ENCODE data around the gene CFAP74.
A peak's percentile ranks its signal among the peaks of the same experiment; 100 is the strongest.

CFAP74 gene

DNA sequence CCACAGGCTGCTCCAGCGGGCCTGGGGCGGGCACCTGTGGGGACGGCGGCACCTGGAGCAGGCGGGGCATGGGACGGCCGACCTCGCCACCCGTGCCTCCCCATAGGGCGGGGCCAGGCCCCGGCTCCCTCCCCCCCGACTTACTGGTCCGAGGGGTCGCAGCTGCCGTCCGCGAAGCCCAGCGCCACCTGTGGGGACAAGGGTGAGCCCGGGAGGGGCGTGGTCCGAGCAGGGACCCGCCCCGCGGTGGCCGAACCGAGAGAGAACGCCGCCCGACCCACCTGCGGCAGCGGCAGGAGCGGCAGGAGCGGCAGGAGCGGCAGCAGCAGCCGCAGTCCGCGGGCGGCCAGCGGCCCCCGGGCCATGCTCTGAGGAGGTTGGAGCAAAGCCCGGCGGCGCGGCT lies 84.7 kb downstream of the CFAP74 start, which contains the start of gene TMEM52:
Gene TMEM52 (minus strand): TSS at position 379 of the 403 bp plus-strand sequence. CDS start 14 bp downstream, at position 365.
- no peak for DNase-seq

DNA sequence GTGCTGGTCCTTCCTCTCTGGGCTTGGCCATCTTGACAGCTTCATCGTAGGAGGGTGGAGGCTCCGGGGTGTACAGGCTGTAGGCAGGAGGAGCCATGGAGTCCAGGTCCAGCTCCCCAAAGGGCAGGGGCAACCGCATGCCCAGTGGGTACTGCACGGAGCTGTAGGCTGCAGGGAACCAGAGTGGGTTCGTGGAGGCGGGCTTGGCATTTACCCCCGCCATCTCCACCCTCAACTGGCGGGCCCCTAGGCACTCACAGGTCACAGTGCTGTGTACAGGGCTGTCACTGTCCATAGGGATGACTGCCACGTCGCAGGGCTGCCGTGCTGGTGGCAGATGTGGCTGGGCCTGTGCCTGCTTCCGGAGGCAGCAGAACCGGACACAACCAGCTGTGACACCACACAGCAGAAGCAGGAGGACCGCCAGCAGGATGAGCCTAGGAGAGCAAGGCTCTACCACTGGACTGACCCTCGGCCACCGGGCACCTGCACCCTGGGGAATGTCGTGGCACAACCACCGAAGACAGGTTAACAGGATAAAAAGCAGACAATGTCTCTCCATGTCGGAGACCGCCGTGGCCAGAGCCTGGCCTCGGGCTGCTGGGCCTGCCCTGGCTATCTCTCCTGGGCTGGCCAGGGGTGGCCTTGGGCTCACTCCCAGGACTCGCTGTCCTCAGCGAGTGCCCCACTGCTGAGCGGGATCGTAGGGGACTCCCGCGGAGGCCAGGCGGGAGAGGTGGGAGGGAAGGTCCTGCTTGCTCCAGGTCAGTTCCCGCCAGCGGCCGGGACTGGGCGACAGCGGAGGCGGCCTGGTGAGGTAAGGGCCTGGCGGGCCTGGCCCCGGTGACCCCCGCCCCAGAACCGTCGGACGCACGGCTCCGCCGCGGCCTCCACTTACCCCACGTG lies 85.3 kb downstream of the CFAP74 start:
- DNase-seq, result no peak

DNA sequence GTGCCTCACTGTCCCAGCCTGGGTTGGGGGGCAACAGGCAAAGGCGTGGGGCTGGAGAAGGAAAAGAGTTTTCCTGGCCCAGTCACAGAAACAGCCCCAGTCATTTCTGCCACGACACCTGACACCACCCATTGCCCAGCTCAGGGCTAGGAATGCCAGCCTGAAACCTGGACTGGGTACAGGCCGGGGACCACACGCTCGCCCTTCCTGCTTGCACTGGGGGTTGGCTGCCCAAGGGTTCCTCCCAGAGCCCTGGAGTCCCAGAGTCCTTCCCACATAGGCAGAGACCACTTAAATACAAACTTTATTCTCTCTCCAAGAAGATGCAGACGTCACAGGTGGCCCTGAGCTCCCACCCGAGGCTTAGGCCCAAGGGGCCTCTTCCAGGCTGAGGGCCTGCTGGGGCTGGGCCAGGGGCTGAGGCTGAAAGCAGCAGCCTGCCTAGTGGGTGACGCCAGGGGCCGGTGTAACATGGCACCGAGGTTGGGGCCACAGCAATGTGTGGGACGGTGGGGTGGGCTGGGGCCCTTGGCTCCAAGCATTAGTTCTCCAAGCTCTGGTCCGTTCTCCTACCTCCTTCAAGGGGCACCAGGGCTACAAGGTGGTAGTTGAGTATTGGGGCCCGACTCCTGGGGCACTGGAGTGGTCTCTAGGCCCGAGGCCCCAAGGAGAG lies 86.1 kb downstream of the CFAP74 start:
- no peak for DNase-seq

DNA sequence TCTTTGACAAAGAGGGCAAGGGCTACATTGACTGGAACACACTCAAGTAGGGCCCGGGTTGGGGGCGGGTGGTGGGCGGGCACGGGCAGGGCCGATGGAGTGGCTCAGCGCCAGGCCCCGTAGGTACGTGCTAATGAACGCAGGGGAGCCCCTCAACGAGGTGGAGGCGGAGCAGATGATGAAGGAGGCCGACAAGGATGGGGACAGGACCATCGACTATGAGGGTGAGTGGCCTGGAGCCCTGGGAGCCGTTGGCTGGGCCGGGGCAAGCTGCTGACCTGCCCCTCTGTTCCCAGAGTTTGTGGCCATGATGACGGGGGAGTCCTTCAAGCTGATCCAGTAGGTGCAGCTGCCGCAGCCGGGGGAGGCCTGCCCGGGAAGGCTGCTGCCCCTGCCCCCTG lies 86.7 kb downstream of the CFAP74 start:
- no peak for DNase-seq

DNA sequence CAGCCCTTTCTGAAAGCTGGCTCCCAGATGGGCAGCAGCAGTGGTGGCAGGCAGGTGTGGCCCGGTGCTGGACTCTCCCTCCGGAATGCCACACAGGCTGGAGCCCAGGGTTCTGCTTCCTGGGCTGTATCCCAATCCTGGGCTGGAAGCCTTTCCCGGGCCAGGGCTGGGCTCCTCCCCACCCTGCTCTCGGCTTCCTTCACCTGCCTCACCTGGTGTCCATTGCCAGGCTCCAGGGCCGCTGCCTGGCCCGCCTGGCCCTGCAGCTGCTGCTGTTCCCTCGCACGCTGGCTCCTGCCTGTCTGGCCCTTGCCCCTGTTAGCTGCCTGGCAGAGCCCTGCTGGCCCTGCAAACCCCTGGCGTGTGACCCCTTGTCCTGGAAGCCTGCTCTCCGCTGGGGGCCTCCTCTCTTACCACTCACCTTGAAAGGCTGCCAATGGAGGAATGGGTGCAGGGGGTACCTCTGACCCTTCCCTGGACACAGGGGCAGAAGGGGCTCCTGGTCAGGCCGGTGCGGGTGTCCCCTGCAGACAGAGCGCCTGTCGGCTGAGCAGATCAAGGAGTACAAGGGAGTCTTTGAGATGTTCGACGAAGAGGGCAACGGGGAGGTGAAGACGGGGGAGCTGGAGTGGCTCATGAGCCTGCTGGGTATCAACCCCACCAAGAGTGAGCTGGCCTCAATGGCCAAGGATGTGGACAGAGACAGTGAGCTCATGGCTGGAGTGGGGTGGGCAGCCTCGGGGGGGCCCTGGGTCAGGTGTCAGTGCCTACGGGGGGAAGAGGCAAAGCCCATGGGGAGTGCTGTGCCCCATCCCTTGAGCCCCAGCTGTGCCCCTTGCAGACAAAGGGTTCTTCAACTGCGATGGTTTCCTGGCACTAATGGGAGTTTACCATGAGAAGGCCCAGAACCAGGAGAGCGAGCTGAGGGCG lies 87.4 kb downstream of the CFAP74 start:
- no peak for DNase-seq

DNA sequence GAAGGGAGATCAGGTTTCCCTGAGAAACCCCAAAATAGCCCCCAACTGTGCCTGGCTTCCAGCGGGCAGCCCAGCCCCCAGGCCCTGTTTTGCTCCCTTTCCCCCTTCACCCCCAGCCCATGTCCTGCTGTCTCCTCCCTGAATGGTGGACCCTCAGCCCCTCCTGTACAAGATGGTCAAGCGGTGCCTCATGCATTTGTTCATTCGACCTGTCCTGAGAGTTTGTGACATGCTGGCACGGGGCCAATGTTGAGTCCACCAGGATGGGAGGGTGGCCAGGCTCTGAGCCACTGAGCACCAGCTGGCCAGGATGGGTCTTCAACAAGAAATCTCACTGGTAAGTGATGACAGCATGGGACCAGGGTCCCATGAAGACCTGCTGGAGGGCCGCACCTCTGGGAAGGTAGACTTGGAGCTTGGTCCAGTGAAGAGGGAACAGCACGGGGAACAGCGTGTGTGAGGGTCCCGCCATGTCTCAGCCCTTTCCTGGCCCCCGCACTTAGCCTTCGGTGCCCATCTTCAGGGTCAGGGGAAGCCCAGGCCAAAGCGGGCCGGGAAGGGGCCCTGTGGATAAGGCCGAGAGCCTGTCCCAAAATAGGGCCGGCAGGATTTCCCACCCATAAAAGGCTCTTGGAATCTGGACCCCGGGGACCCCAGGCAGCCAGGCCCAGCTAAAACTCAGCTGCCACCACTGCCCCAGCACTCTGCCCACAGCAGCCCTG lies 88.5 kb downstream of the CFAP74 start, which contains the start of gene CALML6:
Gene CALML6 (plus strand): TSS at position 290 of the 722 bp plus-strand sequence. CDS start 21 bp downstream, at position 311.
- no peak for DNase-seq

DNA sequence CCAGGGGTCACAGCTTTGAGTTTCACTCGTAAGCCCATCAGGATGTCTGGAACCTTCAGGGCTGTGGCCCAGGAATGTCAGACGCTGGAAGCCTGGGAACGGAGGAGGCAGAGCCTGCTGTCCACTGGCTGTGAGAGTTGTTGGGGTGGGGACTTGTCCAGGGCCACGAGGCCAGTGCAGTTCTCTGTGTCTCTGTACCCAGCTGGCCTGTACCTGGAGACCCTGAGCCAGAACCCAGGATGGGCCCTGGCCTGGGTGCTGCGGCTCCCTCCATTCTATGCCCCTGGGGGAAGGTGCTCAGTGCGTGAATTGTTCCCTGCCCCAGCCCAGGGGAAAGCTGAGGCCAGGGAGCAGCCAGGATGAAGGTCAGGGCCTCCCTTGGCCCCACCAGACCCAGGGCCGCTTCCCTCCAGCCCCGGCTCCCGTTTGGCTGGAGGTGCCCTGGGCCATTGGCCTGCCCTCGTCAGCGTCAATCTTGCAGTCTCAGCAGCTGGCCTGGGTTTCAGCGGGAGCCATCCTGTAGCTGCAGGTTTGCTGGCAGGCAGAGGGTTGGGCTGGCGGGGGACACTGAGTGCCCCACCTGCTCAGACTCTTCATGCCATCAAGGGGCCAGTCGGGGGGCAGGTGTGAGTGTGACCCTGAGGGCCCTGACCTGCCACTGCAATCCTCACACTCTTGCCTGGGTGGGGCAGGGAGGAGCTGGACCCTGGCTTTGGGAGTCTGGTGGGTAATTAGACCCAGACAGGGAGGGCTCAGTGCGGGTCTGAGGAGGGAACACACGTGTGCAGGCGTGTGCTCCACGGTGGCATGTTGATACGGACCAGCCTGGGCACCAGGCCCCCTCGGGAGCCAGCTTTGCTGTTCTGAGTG lies 89.2 kb downstream of the CFAP74 start:
- no peak for DNase-seq

DNA sequence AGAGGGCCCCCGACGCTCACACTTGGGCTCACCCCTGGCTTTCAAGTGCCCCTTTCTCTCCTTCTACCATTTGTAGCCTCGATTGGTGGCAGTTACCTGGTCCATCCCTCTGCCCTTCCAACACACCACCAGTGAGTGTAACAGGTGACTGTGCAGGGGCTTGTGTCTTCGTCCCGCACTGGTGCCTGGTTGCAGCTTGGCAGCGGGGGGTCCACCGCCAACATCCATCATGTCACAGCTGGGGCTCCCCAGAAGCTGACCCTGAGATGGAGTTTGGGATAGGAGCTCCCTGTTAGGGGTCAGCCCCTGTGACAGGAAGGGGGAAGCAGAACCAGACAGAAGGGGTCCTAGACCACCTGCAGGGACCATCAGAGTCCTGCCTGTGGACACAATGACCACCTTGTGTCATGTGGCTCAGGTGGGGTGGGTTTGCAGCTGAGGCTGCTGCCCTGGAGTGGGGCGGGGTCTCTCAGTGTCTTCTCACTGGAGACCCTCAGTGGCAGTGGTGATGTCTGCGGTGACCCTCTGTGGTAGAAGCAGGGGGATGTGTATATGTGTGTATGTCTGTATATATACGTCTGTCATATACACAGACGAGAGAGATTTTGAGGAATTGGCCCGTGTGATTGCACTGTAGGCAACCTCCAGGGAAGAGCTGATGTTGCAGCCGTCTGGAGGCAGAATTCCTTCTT lies 92.1 kb downstream of the CFAP74 start:
- DNase-seq, result no peak

DNA sequence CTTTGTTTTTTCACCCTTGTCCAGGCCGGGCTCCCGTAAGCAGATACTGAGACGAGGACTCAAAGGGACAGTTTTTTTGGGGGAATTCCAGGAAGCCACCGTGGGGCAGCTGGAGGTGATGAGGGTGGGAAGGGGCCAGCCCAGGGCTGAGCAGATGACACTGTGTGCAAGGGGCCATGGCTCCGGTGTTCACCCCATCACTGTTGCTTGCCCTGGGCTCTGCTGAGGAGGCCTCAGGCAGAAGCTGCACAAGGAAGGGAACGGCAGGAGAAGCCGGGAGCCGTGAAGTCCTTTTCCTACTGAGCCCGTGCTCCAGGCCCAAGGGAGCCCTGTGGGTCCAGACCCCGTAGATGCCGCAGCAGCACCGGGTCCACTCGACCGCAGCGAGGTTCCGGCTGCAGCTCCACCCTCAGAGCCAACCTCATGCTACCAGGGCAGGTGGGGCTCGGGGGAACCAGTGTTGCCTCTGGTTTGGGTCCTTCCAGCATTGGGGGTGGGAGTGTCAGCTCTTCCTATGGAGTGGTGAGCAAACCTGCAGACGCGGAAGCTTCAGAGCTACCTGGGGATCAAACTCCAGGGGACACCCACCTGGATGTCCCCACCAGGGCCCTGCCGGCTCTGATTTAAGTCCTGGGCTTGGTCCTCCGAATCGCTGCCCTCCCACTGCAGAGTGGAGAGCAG lies 92.8 kb downstream of the CFAP74 start:
- no peak for DNase-seq

DNA sequence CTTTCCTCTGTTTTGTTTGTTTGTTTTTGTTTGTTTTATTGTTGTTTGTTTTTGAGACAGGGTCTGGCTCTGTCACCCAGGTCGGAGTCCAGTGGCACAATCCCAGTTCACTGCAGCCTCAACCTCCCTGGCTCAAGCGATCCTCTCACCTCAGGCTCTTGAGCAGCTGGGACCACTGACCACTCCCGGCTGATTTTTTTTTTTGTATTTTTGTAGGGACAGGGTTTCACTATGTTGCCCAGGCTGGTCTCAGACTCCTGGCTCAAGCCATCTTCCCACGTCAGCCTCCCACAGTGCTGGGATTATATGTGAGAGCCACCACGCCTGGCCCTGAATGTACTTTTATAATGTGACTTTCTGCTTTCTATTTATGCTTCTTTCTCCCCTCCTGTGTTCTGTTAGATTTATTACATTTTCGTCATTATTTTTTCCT lies 93.5 kb downstream of the CFAP74 start:
- no peak for DNase-seq

DNA sequence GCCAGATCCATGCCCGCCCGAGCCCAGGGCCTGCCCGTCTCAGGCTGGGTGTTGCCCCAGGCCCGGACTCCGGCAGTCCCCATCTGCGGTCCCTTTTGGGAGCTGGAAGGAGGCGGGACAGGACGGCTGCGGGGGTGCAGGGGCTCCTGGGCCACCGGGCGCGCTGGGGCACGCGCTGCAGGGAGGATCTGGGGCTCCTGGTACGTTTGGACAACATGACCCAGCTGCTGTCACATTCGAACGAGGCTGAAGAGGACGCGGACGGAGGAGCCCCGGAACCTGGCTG lies 95.1 kb downstream of the CFAP74 start:
- DNase-seq, result peak in 5 of 58 donors; percentile 46 to 69 (median 61)

DNA sequence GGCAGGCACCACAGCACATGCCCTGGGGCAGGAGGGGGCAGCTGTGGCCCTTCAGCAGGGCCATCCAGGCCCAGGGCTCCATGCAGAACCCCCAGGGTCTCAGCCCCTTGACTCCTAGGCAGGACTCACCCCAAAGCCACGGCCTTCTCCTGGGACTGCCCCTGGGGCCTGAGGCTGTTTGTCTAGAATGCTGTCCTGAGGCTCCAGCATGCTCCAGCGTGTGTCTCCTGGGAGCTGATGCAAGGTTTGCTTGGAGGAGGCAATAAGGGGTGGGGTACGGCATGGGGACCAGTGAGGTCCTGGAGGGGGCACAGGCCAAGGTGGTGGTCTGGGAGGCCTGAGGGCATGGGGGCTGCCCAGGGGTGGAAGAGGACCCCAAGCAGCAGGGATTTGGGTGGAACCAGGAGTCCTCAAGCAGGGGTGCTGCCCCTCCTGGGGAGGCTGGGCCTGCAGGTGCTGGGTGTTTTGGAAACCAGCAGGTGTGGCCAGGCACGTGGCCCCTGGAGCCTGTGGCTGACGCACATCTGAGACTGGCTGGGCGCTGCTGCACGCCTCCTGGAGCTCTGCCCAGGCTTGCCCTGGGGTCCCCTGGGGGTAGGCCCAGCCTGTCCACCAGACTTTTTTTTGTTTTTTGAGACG lies 96.4 kb downstream of the CFAP74 start:
- DNase-seq, result no peak

DNA sequence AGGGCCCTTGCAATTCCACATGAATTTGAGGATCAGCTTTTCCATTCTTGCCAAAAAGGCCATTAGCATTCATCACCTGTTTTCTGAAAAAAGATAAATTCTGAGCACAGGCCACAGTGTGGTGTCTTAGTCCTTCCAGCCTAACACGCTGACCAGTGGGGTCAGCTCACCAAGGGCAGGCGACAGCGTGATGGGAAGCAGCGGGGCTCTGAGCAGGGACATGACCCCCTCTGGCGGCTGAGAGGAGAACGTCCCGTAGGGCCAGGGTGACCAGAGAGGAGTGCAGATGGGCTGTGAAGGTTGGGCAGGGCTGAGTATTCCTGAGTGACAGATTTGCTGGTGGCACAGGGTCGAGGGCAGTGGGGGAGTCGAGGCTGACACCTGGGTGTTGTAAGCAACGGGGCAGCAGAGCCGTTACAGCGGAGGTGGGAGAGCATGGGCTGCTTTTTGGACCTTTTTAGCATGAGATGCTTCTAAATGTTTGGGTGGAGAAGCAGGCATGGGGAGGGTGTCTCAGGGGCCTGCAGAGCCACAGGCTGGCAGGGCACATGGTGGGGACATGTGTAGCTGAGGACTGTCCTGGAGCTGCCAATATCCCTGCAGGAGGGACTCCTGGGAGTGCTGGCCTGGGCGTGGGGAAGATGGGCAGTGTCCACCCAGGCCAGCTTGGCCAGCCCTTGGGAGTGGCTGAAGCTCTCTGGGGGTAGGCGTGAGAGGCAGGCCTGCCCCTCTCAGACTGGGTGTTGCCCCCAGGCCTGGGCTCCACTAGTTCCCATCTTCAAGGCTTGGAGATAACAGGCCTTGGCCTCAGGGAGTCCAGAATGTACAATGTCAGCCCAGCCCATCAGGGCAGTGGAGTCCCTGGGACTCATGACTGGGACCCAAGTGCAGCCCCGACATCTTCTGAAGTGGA lies 97.1 kb downstream of the CFAP74 start:
- peak in 56 of 58 donors; percentile 11 to 87 (median 70) for DNase-seq

DNA sequence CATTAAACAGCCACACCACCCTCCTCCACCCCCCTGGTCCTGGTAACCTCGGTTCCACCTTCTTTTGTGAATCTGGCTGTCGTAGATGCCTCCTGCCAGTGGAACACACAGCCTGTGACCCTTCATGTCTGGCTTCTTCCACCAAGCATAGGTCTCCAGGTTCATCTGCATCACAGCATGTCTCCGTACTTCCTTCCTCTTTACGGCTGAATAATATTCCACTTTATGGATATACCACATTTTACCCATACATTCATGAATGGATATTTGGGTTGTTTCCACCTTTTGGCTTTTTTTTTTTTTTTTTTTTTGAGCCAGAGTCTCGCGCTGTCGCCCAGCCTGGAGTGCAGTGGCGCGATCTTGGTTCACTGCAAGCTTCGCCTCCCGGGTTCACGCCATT lies 100.4 kb downstream of the CFAP74 start:
- no peak for DNase-seq

DNA sequence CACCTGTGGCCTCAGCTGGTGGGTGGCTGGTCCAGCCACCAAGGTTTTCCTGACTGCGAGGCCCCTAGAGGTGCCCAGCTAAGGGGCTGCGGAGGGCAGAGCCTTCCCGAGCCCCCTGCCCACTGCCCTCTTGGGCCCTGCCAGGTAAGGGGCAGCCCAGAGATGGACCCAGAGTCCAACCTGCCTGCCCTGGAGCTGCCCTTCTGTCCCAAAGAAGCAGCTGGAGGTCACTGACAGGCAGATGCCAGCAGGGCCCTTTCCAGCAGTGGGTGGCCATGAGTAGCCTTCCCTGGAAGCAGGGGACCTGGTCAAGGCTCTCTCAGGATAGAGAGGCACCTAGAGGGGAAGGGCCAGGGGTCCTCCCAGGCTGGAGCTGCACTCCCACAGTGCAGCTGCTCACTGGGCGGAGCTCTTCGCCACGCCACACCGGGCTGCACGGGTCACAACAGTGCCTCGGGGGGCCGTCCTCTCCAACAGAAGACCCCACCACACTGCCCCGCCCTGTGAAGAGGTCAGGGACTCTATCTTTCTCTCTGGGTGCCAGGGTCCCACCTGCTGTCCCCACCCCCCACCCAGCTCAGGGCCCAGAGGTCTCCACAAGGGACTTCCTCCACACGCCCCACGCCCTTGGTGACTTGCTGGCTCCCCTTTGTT lies 101.8 kb downstream of the CFAP74 start:
- no peak for DNase-seq

Measured in anterior cingulate cortex (tissue), 58 donors.